Mucosa of descending colon (tissue), 3 donors: ENCODE results near the gene EIF4G3. TPM values are rescaled to one million over a fixed set of nuclear protein-coding genes. Genes with fewer than 3 reads are reported as not detected.

ENCODE experiments used
- ATAC-seq: fragments of 200-7000 bp; cut with Tn5 transposase; one replicate; pipeline ENCODE4 v1.9.1; 2020; ENCODE audit warnings: mild to moderate bottlenecking, moderate library complexity
- DNase-seq, 3 donors: peaks; one replicate each; pipeline ENCODE4 v3.0.0-alpha.2; 2020
- H3K36me3 ChIP-seq: fragments of 200-600 bp; one replicate; pipeline ENCODE4 v1.8.0; 2021; ENCODE audit warnings: low read depth, mild to moderate bottlenecking
- H3K4me1 ChIP-seq: fragments of 200-600 bp; one replicate; pipeline ENCODE4 v1.8.0; 2021; ENCODE audit warnings: low read depth, mild to moderate bottlenecking
- H3K4me3 ChIP-seq: fragments of 200-600 bp; one replicate; pipeline ENCODE4 v1.8.0; 2021; ENCODE audit warnings: mild to moderate bottlenecking
- H3K9me3 ChIP-seq: fragments of 200-600 bp; one replicate; pipeline ENCODE4 v1.8.0; 2021; ENCODE audit warnings: mild to moderate bottlenecking
- CTCF ChIP-seq: fragments of 200-600 bp; IDR thresholded peaks from one replicate; pipeline ENCODE4 v1.8.0; 2022; ENCODE audit warnings: antibody characterized with exemption, mild to moderate bottlenecking
- intact Hi-C, 2 donors: fragments of 100-400 bp; cut with DNase I in 1 of 2; cut with micrococcal nuclease in 1 of 2; formaldehyde crosslinking; loops; one replicate each; pipeline versions ENCODE4 v1.11.0 to v1.11.1; 2022; cut with DNase I, micrococcal nuclease
- total RNA-seq, 3 donors: library from RNA; stranded (reverse); fragmentation: NEBNext Ultra II Directional in 2 of 3; extraction: Animal tissue kit (Norgen Biotek cat#: 25700) in 2 of 3; gene quantifications; one replicate each; pipeline versions ENCODE4 v1.2.1 to v1.2.4, GENCODE V29; 2021 to 2023
- donor health status: DM: no; HTN: no; CAD: no; lungs with moderate emphysema.
- donor health status: DM: no; HTN: no; CAD: no.
- donor health status: DM: no; HTN: yes; CAD: no.

EIF4G3 gene
- total RNA-seq, 3 donors from 2014 or later, result 59.5 to 106 (median 90.8) TPM

- intact Hi-C loops, result no loop called here
- no peak for ATAC-seq
- no peak for DNase-seq
- H3K4me3 ChIP-seq, result no peak overlapping the region
- no peaks in the 10 kb centered on the region for H3K4me1 ChIP-seq
- H3K36me3 ChIP-seq, result no peaks in the 10 kb centered on the region
- no peaks in the 10 kb centered on the region for H3K9me3 ChIP-seq
- TF ChIP-seq CTCF, result no peak
Measured at GRCh38 chr1:20992322-20993056, 184.2 kb downstream of the EIF4G3 start.

GRCh38 chr1:20988943-20989342 is 187.8 kb downstream of the EIF4G3 start:
- Histone ChIP-seq H3K4me3 (no peak overlapping the region), H3K36me3 (no peaks in the 10 kb centered on the region), H3K4me1 (no peaks in the 10 kb centered on the region), H3K9me3 (no peaks in the 10 kb centered on the region)
- no peak for ATAC-seq
- intact Hi-C loops, result loop anchor here (10.0 kb wide), 1 partner anchor 206 kb away; no protein-coding TSS in a partner anchor
- no peak for DNase-seq
- no peak for TF ChIP-seq CTCF

- TF ChIP-seq CTCF, result no peak
- no peaks in the 10 kb centered on the region for H3K4me1 ChIP-seq
- intact Hi-C loops, result loop anchor here (10.0 kb wide), 1 partner anchor 207 kb away; no protein-coding TSS in a partner anchor
Measured at GRCh38 chr1:20987831-20988825, 188.6 kb downstream of the EIF4G3 start.

GRCh38 chr1:20983297-20983889 is 193.3 kb downstream of the EIF4G3 start:
- no peaks in the 10 kb centered on the region for H3K4me1 ChIP-seq
- ATAC-seq (no peak), DNase-seq (no peak)
- no peaks in the 10 kb centered on the region for H3K36me3 ChIP-seq
- intact Hi-C loops, result loop anchor here (10.0 kb wide), 1 partner anchor 211 kb away; no protein-coding TSS in a partner anchor
- no peak overlapping the region for H3K4me3 ChIP-seq
- TF ChIP-seq CTCF, result no peak
- H3K9me3 ChIP-seq, result no peaks in the 10 kb centered on the region

More at GRCh38 chr1:20987831-20988825, 188.6 kb downstream of the EIF4G3 start:
- no peaks in the 10 kb centered on the region for H3K36me3 ChIP-seq
- no peak for DNase-seq
- H3K4me3 ChIP-seq, result no peak overlapping the region
- ATAC-seq, result no peak
- H3K9me3 ChIP-seq, result no peaks in the 10 kb centered on the region

GRCh38 chr1:20982316-20982715 is 194.4 kb downstream of the EIF4G3 start:
- Histone ChIP-seq H3K9me3 (no peaks in the 10 kb centered on the region), H3K4me1 (no peaks in the 10 kb centered on the region), H3K4me3 (no peak overlapping the region), H3K36me3 (no peaks in the 10 kb centered on the region)
- no peak for DNase-seq
- no peak for ATAC-seq
- TF ChIP-seq CTCF, result no peak
- intact Hi-C loops, result loop anchor here (10.0 kb wide), 1 partner anchor 212 kb away; no protein-coding TSS in a partner anchor
